Stimulated activated CD4-positive, alpha-beta T cell treated with anti-CD3 and anti-CD28 coated beads, TNF-alpha, amount 100 ng/mL, for 48 hours (primary cell): Measurements from ENCODE around the gene FFAR3.

Source experiments
- DNase-seq, 3 donors: peaks; one replicate each; pipeline ENCODE4 v3.0.0-alpha.2; 2020; ENCODE audit warnings: low read depth in 3 of 3

Gene FFAR3

DNA sequence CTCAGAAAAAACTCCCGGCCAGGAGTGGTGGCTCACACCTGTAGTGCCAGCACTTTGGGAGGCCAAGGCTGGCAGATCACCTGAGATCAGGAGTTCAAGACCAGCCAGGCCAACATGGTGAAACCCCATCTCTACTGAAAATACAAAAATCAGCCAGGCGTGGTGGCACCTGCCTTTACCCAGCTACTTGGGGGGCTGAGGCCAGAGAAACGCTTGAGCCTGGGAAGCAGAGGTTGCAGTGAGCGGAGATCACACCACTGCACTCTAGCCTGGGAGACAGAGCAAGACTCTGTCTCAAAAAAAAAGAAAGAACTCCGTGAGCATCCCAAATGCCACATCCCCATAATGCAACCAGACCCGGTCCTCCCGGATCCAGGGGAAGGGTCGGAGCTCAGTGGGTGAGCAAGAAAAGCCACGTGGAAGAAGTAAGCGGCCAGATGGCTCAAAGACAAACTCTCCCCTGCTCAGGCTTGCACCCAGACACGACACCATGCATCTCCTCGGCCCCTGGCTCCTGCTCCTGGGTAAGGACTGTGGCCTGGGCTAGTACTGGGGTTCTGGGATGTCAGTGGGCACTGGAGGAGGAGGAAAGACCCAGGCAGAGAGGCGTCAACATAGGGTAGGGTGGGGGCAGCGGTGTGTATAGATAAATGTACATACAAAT is 26.6 kb upstream of the FFAR3 start:
- DNase-seq, result no peak

DNA sequence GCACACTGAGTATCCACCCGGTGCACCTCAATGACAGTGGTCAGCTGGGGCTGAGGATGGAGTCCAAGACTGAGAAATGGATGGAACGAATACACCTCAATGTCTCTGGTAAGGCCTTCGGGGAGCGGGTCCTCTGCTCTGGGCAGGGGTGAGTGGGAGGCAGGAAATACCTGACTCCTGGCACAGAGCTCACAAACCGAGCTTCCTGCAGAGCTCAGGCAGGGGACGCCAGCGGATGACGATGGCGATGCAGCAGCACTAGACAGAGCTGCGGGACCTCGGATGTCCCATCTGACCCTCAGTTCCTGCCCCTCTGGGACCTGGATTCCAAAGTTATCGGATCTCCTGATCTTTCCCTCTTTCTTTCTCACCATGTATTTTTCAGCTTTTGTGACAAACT is 25.4 kb upstream of the FFAR3 start:
- peak in 1 of 3 donors; percentile 44 for DNase-seq

- no peak for DNase-seq
Observed at GRCh38 chr19:35334144-35334753, 24.0 kb upstream of the FFAR3 start.

DNA sequence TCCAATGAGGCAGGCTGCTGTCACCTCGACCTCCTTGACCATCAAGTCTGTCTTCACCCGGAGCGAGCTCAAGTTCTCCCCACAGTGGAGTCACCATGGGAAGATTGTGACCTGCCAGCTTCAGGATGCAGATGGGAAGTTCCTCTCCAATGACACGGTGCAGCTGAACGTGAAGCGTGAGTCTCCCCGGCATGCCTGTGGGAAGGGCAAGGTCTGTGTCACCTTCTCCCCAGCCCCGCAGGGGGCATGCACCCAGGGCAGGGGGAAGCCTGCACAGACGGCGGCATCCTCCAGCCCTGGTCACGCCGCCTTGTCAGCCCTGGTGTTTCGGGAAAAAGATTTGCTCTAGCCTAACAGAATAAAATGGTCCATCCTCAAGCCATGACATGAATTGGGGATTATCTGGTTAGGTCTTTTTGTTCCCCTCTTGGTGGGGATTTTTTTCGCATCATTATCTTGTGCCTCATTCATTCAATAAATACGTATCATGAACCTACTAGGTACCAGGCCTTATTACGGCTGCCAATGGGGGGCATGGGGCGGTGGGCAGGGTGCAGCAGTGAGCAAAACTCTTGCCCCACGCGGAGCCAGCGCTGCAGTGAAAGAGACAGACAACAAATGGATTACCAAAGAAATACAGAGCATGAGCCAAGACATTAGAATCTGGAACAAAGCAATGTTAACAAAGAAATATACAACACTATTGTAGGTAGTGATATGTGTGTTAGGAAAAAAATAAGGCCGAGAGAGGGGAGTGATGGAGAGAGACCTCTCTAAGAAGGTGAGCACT is 21.9 kb upstream of the FFAR3 start:
- no peak for DNase-seq

GRCh38 chr19:35337097-35337983 is 20.9 kb upstream of the FFAR3 start:
- no peak for DNase-seq

DNA sequence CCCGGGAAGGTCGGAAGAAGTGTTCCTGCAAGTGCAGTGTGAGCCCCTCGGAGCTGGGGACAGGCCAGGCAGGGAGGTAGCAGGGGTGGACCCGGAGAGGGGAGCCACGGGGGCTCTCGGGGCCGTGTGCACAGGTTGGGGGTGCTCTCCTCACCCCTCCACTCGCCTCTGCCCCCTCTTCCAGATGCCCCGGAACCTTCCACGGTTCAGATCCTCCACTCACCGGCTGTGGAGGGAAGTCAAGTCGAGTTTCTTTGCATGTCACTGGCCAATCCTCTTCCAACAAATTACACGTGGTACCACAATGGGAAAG is 20.3 kb upstream of the FFAR3 start:
- DNase-seq, result no peak

DNA sequence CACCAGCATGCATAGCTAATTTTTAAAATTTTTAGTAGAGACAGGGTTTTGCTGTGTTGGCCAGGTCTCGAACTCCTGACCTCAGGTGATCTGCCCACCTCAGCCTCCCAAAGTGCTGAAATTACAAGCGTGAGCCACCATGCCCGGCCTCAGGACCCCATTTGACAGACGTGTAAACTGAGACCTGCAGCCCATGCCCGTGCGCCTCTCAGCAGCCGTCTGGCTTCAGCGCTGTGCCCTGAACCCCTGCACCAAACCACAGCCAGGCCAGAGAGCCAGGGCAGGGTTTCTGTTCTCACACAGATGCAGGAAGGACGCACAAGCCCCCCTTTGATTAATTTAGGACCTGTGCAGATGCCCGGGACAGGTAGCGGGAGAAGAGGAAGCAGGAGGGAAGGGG is 17.8 kb upstream of the FFAR3 start:
- no peak for DNase-seq

DNA sequence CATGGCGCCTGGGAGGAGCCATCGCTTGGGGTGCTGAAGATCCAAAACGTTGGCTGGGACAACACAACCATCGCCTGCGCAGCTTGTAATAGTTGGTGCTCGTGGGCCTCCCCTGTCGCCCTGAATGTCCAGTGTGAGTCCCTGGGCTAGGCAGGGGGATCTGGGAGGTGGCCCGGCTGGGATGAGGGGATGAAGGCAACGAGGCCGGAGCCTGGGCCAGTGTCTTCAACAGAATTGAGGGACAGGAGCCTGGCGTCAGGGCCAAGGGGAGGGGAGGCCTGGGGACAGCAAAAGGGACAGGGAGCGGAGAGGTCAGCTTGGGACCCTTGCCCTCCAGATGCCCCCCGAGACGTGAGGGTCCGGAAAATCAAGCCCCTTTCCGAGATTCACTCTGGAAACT is 17.3 kb upstream of the FFAR3 start:
- DNase-seq, result no peak

DNA sequence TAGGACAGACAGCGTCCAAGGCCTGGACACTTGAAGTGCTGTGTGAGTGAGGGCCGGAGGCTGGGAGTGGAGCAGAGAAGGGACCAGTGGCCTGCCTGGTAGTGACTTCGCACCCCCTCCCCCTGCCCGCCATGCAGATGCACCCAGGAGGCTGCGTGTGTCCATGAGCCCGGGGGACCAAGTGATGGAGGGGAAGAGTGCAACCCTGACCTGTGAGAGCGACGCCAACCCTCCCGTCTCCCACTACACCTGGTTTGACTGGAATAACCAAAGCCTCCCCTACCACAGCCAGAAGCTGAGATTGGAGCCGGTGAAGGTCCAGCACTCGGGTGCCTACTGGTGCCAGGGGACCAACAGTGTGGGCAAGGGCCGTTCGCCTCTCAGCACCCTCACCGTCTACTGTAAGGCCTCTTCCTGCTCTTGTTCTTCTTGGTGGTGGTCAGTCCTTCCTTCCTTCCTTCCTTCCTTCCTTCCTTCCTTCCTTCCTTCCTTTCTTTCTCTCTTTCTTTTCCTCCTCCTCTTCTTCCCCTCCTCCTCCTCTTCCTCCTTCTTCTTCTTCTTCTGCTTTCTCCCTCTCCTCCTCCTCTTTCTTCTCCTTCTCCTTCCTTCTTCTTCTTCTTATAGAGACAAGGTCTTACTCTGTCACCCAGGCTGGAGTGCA is 16.6 kb upstream of the FFAR3 start:
- no peak for DNase-seq

- DNase-seq, result no peak
Observed at GRCh38 chr19:35342430-35342829, 15.8 kb upstream of the FFAR3 start.

- DNase-seq, result no peak
Observed at GRCh38 chr19:35344511-35345031, 13.7 kb upstream of the FFAR3 start.

- DNase-seq, result no peak
Observed at GRCh38 chr19:35345671-35346111, 12.6 kb upstream of the FFAR3 start.

GRCh38 chr19:35346193-35347052 is 11.8 kb upstream of the FFAR3 start:
- DNase-seq, result peak; percentile 44 to 63 (median 61)

DNA sequence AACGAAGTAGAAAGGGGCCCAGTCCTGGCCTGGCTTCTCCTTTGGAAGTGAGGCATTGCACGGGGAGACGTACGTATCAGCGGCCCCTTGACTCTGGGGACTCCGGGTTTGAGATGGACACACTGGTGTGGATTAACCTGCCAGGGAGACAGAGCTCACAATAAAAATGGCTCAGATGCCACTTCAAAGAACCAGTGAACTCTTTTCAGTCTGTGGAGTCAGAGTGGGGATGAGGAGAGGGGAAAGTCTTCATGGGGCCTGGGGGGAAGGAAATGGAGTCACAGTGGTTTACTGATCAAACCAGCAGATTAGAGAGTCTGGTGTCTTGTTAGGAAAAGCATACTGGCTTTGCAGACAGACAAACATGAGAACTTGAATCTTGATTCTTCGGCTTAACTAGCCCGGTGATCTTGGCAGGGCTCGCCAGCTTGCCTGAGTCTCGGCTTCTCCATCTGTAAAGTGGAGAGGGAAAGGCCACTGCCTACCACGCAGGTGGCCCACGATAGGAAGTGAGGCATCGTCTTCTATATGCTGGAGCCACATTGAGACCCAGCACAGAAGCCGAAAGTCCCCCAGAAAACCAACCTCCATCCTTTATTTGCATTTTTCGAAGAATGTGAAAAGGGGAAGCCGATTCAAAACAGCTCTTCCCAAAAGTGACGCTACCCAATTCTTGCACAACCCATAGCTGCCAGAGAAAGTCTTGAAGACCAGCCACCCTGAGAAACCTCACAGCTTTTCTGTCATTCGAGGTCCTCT is 10.9 kb upstream of the FFAR3 start, which contains the start of gene FFAR1:
Gene FFAR1 (plus strand): TSS at position 732 of the 759 bp plus-strand sequence. CDS start 3,650 bp downstream, outside the sequence.
- peak; percentile 43 to 65 (median 51) for DNase-seq

GRCh38 chr19:35347930-35348298 is 10.3 kb upstream of the FFAR3 start:
- no peak for DNase-seq

- DNase-seq, result no peak
Observed at GRCh38 chr19:35348911-35349611, 9.2 kb upstream of the FFAR3 start.

DNA sequence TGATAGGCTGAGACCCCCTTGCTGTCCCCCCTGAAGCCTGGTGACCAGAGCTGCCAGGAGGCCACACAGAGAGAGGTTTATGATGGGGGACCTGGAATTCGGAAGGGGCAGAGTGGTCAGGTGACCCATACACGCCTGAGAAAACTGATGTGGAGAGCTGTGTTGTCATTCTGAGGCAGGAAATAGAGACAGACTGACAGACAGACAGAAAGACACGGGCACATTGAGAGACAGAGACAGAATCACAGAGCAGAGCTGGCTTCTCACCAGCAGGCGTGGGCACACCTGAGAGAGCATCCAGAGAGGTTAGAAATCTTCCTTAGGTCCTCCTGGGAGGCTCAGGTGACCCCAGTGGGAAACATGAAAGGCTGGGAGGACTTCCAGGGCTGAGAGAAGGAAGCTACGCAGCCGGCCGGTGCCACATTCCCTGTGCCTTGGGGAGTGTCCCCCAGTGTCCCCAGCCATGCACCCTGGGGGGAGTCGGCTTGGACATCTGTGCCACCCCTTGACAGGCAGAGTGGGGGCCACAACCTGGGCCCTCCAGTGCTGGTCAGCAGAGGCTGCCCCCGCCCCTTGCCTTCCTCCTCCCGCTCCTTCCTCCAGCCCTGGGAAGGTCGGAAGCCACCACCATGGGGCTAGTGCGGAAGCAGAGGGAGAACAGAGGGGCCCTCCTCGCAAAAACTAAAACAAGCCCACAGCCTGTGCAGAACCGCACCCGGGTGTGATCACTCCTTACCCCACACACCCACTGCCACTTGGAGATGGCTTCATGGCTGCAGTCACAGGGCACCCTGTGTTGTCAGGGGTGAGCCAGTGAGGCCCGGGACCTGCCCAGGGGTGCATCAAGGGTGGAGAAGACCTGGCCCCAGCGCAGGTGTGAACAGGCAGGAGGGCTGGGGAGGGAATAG is 8.4 kb upstream of the FFAR3 start:
- DNase-seq, result no peak

DNA sequence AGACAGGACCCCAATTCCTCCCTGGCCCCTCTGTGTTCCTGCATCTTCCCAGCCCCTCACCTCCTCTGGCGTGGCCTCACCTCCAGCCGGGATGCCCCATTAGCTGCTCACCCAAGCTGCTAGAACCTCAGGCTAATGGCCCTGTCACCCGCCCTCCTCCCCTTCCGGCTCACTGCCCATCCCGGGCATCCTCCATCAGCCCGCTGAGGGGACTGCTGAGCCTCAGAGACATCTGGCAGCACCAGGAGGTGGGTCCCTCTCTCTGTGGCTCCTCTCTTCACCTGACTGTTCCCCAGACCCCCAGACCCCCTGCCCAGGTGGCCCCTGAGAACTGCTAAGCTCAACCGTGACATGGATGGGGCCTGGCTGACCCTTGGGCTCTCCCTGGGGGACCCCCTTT is 7.7 kb upstream of the FFAR3 start:
- no peak for DNase-seq
